Mammary epithelial cell (primary cell): Measurements from ENCODE around the gene LRCOL1.

Experiments used
- CTCF ChIP-seq, 2 donors: IDR thresholded peaks in 1 of 2; conservative IDR thresholded peaks in 1 of 2; 2 replicates each; pipeline ENCODE4 v1.5.1; 2011 to 2012; ENCODE audit warnings: inconsistent platforms in 2 of 2, low read length in 2 of 2, mild to moderate bottlenecking in 2 of 2, control low read depth in 1 of 2, low read depth in 1 of 2; ENCODE audit not compliant: insufficient read depth in 1 of 2; ENCODE audit errors: extremely low read depth in 1 of 2
- EZH2 ChIP-seq: IDR thresholded peaks from 2 replicates; pipeline ENCODE4 v1.6.1; 2012; ENCODE audit warnings: low read length, inconsistent platforms, borderline replicate concordance

GRCh38 chr12:132558861-132559623, 51.3 kb downstream of the LRCOL1 start:
- TF ChIP-seq EZH2: no peak
- no peak for TF ChIP-seq CTCF (conservative IDR thresholded peaks at IDR 0.05 in 1 of 2, IDR thresholded peaks at IDR 0.05 in 1 of 2; ENCODE audit: extremely low read depth in 1 of 2, insufficient read depth in 1 of 2, low read depth in 1 of 2, low read length in 2 of 2)
